Natural killer cell (primary cell): Measurements from ENCODE around the gene IGSF9. TPM values are rescaled to one million over a fixed set of nuclear protein-coding genes. Genes with fewer than 3 reads are reported as not detected.

Experiments
- ATAC-seq, 3 donors: fragments of 150-1000 bp in 2 of 3; fragments of 200-7000 bp in 1 of 3; cut with Tn5 transposase; 1 replicate in 1 of 3; 2 replicates in 2 of 3; pipeline ENCODE4 v1.10.0; 2021; ENCODE audit warnings: mild to moderate bottlenecking in 2 of 3, moderate library complexity in 2 of 3
- DNase-seq, 2 donors: peaks; one replicate each; pipeline versions ENCODE4 v3.0.0 to v3.0.0-alpha.2; 2013 to 2021; ENCODE audit warnings: mixed read lengths in 1 of 2
- H3K27ac ChIP-seq: one replicate; pipeline ENCODE4 v1.5.1; 2013; ENCODE audit warnings: mild to moderate bottlenecking, low read length
- H3K27me3 ChIP-seq: one replicate; pipeline ENCODE4 v1.6.1; 2013; ENCODE audit warnings: low read length; ENCODE audit not compliant: control insufficient read depth, insufficient read depth
- H3K36me3 ChIP-seq: one replicate; pipeline ENCODE4 v1.6.1; 2013; ENCODE audit warnings: low read length; ENCODE audit not compliant: control insufficient read depth, insufficient read depth
- H3K4me1 ChIP-seq: one replicate; pipeline ENCODE4 v1.6.1; 2013; ENCODE audit warnings: low read length; ENCODE audit not compliant: control insufficient read depth, insufficient read depth
- H3K4me3 ChIP-seq: one replicate; pipeline ENCODE4 v1.5.1; 2013; ENCODE audit warnings: low read length
- H3K9me3 ChIP-seq: one replicate; pipeline ENCODE4 v1.6.1; 2013; ENCODE audit warnings: low read length; ENCODE audit not compliant: control insufficient read depth, insufficient read depth
- H3K27ac Mint-ChIP-seq, 2 donors: one replicate each; pipeline ENCODE4 v1.8.0; 2022; ENCODE audit warnings: mild to moderate bottlenecking in 2 of 2, mixed read lengths in 2 of 2, moderate library complexity in 1 of 2
- H3K27me3 Mint-ChIP-seq, 2 donors: one replicate each; pipeline ENCODE4 v1.8.0; 2022; ENCODE audit warnings: low read depth in 2 of 2, mixed read lengths in 2 of 2
- H3K36me3 Mint-ChIP-seq: one replicate; pipeline ENCODE4 v1.8.0; 2022; ENCODE audit warnings: mixed read lengths
- H3K4me1 Mint-ChIP-seq, 2 donors: one replicate each; pipeline ENCODE4 v1.8.0; 2022; ENCODE audit warnings: mixed read lengths in 2 of 2
- H3K4me3 Mint-ChIP-seq: one replicate; pipeline ENCODE4 v1.8.0; 2022; ENCODE audit warnings: mild to moderate bottlenecking, moderate library complexity, mixed read lengths
- H3K9me3 Mint-ChIP-seq, 2 donors: one replicate each; pipeline ENCODE4 v1.8.0; 2022; ENCODE audit warnings: mixed read lengths in 2 of 2
- WGBS: methylation state at CpG from one replicate; pipeline ENCODE4 v1.1.7; 2013; ENCODE audit warnings: missing lambda C conversion rate; ENCODE audit not compliant: insufficient coverage; 5-methylcytosine and 5-hydroxymethylcytosine counted together
- intact Hi-C: fragments of 100-400 bp; cut with micrococcal nuclease; formaldehyde crosslinking; loops from one replicate; pipeline ENCODE4 v1.14.2; 2022
- total RNA-seq, 4 donors: library from RNA; stranded (reverse); fragments of 120-200 nt in 1 of 4; gene quantifications; one replicate each; pipeline versions ENCODE4 v1.2.3 to v1.2.4, GENCODE V29; 2013 to 2022
- TF ChIP-seq, protein P1 (sequence below): fragments of 200-600 bp; IDR thresholded peaks from one replicate; pipeline ENCODE4 v1.8.0; 2022; ENCODE audit warnings: antibody characterized with exemption

Gene IGSF9
- total RNA-seq, 3 donors from 2014 or later (not counting 1 experiment from before 2014, with no cell fraction given): not detected

DNA sequence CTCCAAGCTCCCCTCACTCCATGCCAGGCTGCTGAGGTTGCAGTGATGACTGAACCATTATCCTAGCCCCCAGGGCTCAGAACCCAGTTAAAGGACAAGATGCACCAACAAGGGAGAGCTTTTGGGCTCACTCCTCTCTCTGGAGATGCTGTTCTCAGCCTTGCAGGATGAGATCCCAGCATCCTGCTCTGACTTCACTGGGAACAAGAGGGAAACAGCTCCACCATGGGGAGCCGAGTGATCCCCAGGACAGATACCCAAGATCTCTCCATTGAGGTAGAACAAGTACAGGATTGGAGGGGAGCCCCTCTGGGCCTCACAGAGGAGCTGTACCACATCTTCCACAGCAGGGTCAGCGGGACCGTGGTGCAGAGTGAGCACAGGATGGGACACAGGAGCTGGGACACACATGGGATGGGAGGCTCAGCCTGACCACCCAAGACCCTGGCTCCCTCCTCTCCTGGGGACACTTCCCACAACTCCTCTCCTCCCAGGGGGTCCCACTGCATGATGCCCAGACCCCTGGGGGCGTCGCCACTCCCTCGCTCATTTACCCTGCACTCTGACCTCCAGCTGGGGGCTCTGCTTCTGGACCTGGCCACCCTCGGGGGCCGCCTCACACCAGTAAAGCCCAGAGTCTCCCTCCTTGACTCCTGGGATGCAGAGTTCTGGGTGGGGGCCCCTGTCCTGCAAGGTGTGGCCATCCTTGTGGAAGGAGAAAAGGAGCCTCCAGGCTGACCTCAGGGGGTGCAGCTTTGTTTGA, 27.2 kb upstream of the IGSF9 start:
- Mint-ChIP-seq H3K36me3 (no peaks in the 10 kb centered on the region), H3K4me3 (no peak overlapping the region), H3K27ac (no peak overlapping the region), H3K9me3 (no peaks in the 10 kb centered on the region), H3K27me3 (peaks cover 17 to 25% of the 10 kb centered on the region in 2 donors), H3K4me1 (no peaks in the 10 kb centered on the region)
- no peak for DNase-seq
- TF ChIP-seq, protein P1, sequence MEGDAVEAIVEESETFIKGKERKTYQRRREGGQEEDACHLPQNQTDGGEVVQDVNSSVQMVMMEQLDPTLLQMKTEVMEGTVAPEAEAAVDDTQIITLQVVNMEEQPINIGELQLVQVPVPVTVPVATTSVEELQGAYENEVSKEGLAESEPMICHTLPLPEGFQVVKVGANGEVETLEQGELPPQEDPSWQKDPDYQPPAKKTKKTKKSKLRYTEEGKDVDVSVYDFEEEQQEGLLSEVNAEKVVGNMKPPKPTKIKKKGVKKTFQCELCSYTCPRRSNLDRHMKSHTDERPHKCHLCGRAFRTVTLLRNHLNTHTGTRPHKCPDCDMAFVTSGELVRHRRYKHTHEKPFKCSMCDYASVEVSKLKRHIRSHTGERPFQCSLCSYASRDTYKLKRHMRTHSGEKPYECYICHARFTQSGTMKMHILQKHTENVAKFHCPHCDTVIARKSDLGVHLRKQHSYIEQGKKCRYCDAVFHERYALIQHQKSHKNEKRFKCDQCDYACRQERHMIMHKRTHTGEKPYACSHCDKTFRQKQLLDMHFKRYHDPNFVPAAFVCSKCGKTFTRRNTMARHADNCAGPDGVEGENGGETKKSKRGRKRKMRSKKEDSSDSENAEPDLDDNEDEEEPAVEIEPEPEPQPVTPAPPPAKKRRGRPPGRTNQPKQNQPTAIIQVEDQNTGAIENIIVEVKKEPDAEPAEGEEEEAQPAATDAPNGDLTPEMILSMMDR: no peak
- ATAC-seq: no peak
- peaks cover 2% of the 10 kb centered on the region for H3K27me3 ChIP-seq
- H3K4me3 ChIP-seq: no peak overlapping the region
- intact Hi-C loops: no loop called here
- H3K36me3 ChIP-seq: no peaks in the 10 kb centered on the region
- no peaks in the 10 kb centered on the region for H3K9me3 ChIP-seq
- 88% methylated on average over 8 of the region's 8 CpGs for WGBS
- H3K4me1 ChIP-seq: no peaks in the 10 kb centered on the region
- no peak overlapping the region for H3K27ac ChIP-seq

DNA sequence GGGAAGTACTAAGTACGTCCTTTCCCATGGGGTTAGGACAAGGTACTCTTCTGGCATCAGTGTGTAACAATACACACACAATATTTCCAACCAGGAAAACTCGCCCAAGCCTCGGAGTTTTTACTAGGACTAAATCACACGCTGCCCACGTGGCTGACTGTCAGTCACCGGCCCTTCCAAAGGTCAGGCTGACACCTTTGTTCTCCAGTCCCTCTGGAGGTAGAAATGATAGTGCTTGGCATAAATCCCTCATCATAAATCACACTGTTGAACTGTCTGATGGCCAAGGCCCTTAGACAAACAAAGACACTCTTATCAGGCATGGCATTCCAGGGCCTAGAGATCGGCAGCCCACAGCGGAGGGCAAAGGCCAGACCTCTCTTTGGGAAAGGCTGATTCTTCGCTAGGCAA, 25.5 kb upstream of the IGSF9 start:
- Histone ChIP-seq H3K4me1 (no peaks in the 10 kb centered on the region), H3K9me3 (no peaks in the 10 kb centered on the region), H3K4me3 (no peak overlapping the region), H3K27ac (no peak overlapping the region), H3K36me3 (no peaks in the 10 kb centered on the region), H3K27me3 (no peaks in the 10 kb centered on the region)
- H3K4me1 Mint-ChIP-seq: no peaks in the 10 kb centered on the region
- no peak overlapping the region for H3K4me3 Mint-ChIP-seq
- H3K27me3 Mint-ChIP-seq: peaks cover 20 to 29% of the 10 kb centered on the region in 2 donors
- DNase-seq (no peak), ATAC-seq (no peak)
- no peaks in the 10 kb centered on the region for H3K9me3 Mint-ChIP-seq
- TF ChIP-seq, protein P1: no peak
- H3K27ac Mint-ChIP-seq: no peak overlapping the region
- WGBS: 80% methylated on average over 9 of the region's 9 CpGs
- H3K36me3 Mint-ChIP-seq: no peaks in the 10 kb centered on the region
- intact Hi-C loops: no loop called here

DNA sequence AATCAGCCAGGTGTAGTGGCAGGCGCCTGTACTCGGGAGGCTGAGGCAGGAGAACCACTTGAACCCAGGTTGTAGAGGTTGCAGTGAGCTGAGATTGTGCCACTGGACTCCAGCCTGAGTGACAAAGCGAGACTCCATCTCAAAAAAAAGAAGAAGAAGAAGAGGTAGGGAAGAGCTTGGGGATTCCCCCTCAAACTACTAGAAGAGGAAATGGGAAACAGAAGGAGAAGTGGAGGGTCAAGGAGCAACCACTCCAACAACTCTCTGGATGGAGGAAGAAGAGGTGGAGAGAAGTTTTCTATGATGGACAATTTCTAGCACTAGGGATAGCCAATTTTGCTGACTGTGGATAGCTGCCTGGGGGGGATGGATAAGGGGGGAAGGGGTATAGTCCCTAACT, 23.5 kb upstream of the IGSF9 start:
- WGBS: 96% methylated on average over 3 of the region's 3 CpGs
- no peaks in the 10 kb centered on the region for H3K27me3 ChIP-seq
- peaks cover 23 to 32% of the 10 kb centered on the region in 2 donors for H3K27me3 Mint-ChIP-seq
- ATAC-seq: no peak
- H3K4me3 ChIP-seq: no peak overlapping the region
- no peaks in the 10 kb centered on the region for H3K9me3 ChIP-seq
- intact Hi-C loops: no loop called here
- TF ChIP-seq, protein P1: no peak
- H3K36me3 Mint-ChIP-seq: no peaks in the 10 kb centered on the region
- H3K9me3 Mint-ChIP-seq: no peaks in the 10 kb centered on the region
- H3K4me3 Mint-ChIP-seq: no peak overlapping the region
- no peak overlapping the region for H3K27ac ChIP-seq
- H3K4me1 ChIP-seq: no peaks in the 10 kb centered on the region
- H3K36me3 ChIP-seq: no peaks in the 10 kb centered on the region
- no peak for DNase-seq
- H3K4me1 Mint-ChIP-seq: no peaks in the 10 kb centered on the region
- H3K27ac Mint-ChIP-seq: no peak overlapping the region

DNA sequence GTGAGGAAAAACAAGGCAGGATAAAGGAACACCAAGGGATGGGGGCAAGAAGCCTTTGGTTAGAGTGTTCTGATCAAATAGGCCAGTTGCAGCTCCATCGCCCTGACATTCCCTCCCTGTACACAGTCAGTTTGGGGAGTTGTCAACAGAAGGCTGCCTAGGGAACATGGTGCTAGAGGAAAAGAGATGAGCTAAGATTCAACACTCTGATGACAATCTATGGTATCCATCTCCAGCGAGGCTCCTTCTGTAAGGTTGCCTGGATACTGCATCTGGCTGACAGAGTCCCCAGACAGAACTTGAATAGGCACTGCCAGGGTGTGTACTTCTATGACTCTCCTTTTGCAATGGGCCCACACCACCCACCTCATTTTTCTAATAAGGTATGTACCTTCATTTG, 19.9 kb upstream of the IGSF9 start:
- ATAC-seq: no peak
- Mint-ChIP-seq H3K4me3 (no peak overlapping the region), H3K27ac (no peak overlapping the region), H3K36me3 (no peaks in the 10 kb centered on the region), H3K27me3 (peaks cover 31 to 41% of the 10 kb centered on the region in 2 donors), H3K4me1 (no peaks in the 10 kb centered on the region), H3K9me3 (no peaks in the 10 kb centered on the region)
- no peak for DNase-seq
- H3K27me3 ChIP-seq: no peaks in the 10 kb centered on the region
- WGBS: 97% methylated on average over 2 of the region's 2 CpGs
- no peak overlapping the region for H3K27ac ChIP-seq
- no peaks in the 10 kb centered on the region for H3K9me3 ChIP-seq
- TF ChIP-seq, protein P1: no peak
- H3K4me1 ChIP-seq: no peaks in the 10 kb centered on the region
- H3K4me3 ChIP-seq: no peak overlapping the region
- no peaks in the 10 kb centered on the region for H3K36me3 ChIP-seq
- intact Hi-C loops: no loop called here
